Stimulated activated CD4-positive, alpha-beta T cell treated with anti-CD3 and anti-CD28 coated beads, Interleukin-12 subunit alpha, Interleukin-12 subunit beta, amount 100 ng/mL, for 24 hours (primary cell): Measurements from ENCODE around the gene PTP4A2.

Source experiments
- DNase-seq, 2 experiments: peaks; one replicate each; pipeline ENCODE4 v3.0.0-alpha.2; 2020; ENCODE audit warnings: low read depth in 2 of 2

PTP4A2 gene

GRCh38 chr1:31860581-31860980 lies 77.6 kb downstream of the PTP4A2 start:
- no peak for DNase-seq

GRCh38 chr1:31859719-31860118 lies 78.4 kb downstream of the PTP4A2 start:
- DNase-seq, result no peak

GRCh38 chr1:31859044-31859443 lies 79.1 kb downstream of the PTP4A2 start:
- no peak for DNase-seq

- DNase-seq, result no peak
These were observed 80.3 kb downstream of the PTP4A2 start for GRCh38 chr1:31857863-31858262.
